GM19468 (cell line): ENCODE data around the gene MSI2.
"Not testable (repeated sequence)": the region's sequence is repeated elsewhere in the genome, so short reads cannot be mapped to it uniquely, and the experiment has no call there.

ENCODE experiments used
- ATAC-seq: cut with Tn5 transposase; IDR thresholded peaks from one replicate; pipeline ENCODE4 v1.9.1; 2021; ENCODE audit warnings: mild to moderate bottlenecking, moderate library complexity, moderate number of reproducible peaks; ENCODE audit not compliant: unreplicated experiment; ENCODE audit errors: extremely low read depth

MSI2 gene

GRCh38 chr17:57255776-57256681, at the start of gene MSI2:
TSS of gene MSI2 (plus strand) at chr17:57256523. CDS start at chr17:57256743, 220 bp downstream.
- ATAC-seq, result peak; percentile 33

GRCh38 chr17:57206928-57207327, 49.4 kb upstream of the MSI2 start:
- ATAC-seq, result no peak

- ATAC-seq, result no peak
Observed at GRCh38 chr17:57207396-57207795, 48.9 kb upstream of the MSI2 start.

- ATAC-seq, result no peak
Observed at GRCh38 chr17:57210224-57210553, 46.1 kb upstream of the MSI2 start.

GRCh38 chr17:57210972-57211411, 45.3 kb upstream of the MSI2 start:
- no peak for ATAC-seq

GRCh38 chr17:57211543-57211942, 44.8 kb upstream of the MSI2 start:
- no peak for ATAC-seq

GRCh38 chr17:57213180-57213825, 43.0 kb upstream of the MSI2 start:
- no peak for ATAC-seq

GRCh38 chr17:57215317-57215716, 41.0 kb upstream of the MSI2 start:
- no peak for ATAC-seq

GRCh38 chr17:57221366-57222350, 34.7 kb upstream of the MSI2 start:
- ATAC-seq, result no peak

GRCh38 chr17:57222422-57222821, 33.9 kb upstream of the MSI2 start:
- not testable (repeated sequence) for ATAC-seq

GRCh38 chr17:57225127-57225526, 31.2 kb upstream of the MSI2 start:
- no peak for ATAC-seq

- ATAC-seq, result no peak
Observed at GRCh38 chr17:57226793-57227192, 29.5 kb upstream of the MSI2 start.

GRCh38 chr17:57228911-57229310, 27.4 kb upstream of the MSI2 start:
- no peak for ATAC-seq

GRCh38 chr17:57234061-57234738, 22.1 kb upstream of the MSI2 start:
- ATAC-seq, result no peak

- ATAC-seq, result no peak
Observed at GRCh38 chr17:57234739-57235092, 21.6 kb upstream of the MSI2 start.

- ATAC-seq, result no peak
Observed at GRCh38 chr17:57235124-57235523, 21.2 kb upstream of the MSI2 start.

- no peak for ATAC-seq
Observed at GRCh38 chr17:57236686-57237299, 19.5 kb upstream of the MSI2 start.

GRCh38 chr17:57240648-57241047, 15.7 kb upstream of the MSI2 start:
- no peak for ATAC-seq

GRCh38 chr17:57242148-57242547, 14.2 kb upstream of the MSI2 start:
- no peak for ATAC-seq
